Activated CD4-positive, alpha-beta T cell treated with anti-CD3 and anti-CD28 coated beads for 4 hours (primary cell): ENCODE results near the gene LSM14A.
A peak's percentile ranks its signal among the peaks of the same experiment; 100 is the strongest.

Experiments used
- DNase-seq, 2 donors: peaks; one replicate each; pipeline ENCODE4 v3.0.0-alpha.2; 2020

Gene LSM14A

GRCh38 chr19:34259367-34260095, 87.2 kb downstream of the LSM14A start:
- no peak for DNase-seq

- no peak for DNase-seq
These were observed 88.5 kb downstream of the LSM14A start for GRCh38 chr19:34260771-34261173.

GRCh38 chr19:34261334-34262109, 89.2 kb downstream of the LSM14A start:
- DNase-seq = no peak

- DNase-seq = no peak
These were observed 91.5 kb downstream of the LSM14A start for GRCh38 chr19:34263745-34264237.

GRCh38 chr19:34265221-34265650, 92.9 kb downstream of the LSM14A start:
- no peak for DNase-seq

- DNase-seq = no peak
These were observed 96.8 kb downstream of the LSM14A start for GRCh38 chr19:34269081-34269480.

- DNase-seq = no peak
These were observed 97.2 kb downstream of the LSM14A start for GRCh38 chr19:34269489-34269888.

- DNase-seq = peak; percentile 68 to 70
These were observed 97.8 kb downstream of the LSM14A start for GRCh38 chr19:34269968-34270621.

GRCh38 chr19:34273121-34273520, 100.8 kb downstream of the LSM14A start:
- DNase-seq = no peak

GRCh38 chr19:34274284-34274826, 102.1 kb downstream of the LSM14A start:
- DNase-seq = no peak

GRCh38 chr19:34274827-34275625, 102.7 kb downstream of the LSM14A start:
- no peak for DNase-seq

- no peak for DNase-seq
These were observed 103.4 kb downstream of the LSM14A start for GRCh38 chr19:34275705-34276104.

- DNase-seq = no peak
These were observed 104.3 kb downstream of the LSM14A start for GRCh38 chr19:34276614-34277013.

- DNase-seq = no peak
These were observed 104.9 kb downstream of the LSM14A start for GRCh38 chr19:34277244-34277643.

- no peak for DNase-seq
These were observed 106.5 kb downstream of the LSM14A start for GRCh38 chr19:34278783-34279182.
